Measurements from ENCODE around the gene OASL. TPM values are rescaled to one million over a fixed set of nuclear protein-coding genes. Genes with fewer than 3 reads are reported as not detected.

OASL gene
- total and polyA plus RNA-seq, 2 of the 4 experiments (the other 2 are of a cell fraction): under 0.01 to 0.05 TPM

DNA sequence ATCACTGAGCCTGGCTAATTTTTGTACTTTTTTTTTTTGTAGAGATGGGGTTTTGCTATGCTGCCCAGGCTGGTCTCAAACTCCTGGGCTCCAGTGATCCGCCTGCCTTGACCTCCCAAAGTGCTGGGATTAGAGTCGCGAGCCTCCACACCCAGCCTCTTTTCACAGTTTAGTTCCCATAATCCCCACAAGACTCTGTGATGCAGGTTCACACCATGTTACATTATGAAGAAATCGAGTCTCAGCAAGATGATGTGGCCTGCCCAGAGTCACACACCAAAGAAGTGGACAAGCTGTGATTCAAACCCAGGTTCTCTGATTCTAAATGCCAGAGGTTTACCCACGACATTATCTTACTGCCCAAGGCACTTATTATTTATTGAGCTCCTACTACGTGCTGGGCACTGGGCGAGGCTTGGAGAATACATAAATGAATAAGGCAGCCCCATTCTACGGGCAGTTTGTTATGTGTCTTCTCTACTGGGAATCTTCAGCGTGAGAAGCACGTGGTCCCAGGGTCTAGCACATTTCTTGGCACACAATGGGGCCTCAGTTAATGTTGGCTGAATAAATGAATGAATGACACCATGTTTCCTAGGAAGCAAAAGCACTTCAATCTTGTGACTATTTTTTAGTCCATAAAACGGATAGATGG, 23.5 kb upstream of the OASL start:
- DNase-seq (no peak), ATAC-seq (ENCODE audit: low read depth) (no peak)
- Histone ChIP-seq H3K27ac (ENCODE audit: insufficient read depth, low read length) (no peak overlapping the region), H3K4me2 (ENCODE audit: low read depth, low read length) (no peak overlapping the region), H4K20me1 (ENCODE audit: insufficient read depth, low read length) (no peaks in the 10 kb centered on the region), H3K9ac (ENCODE audit: low read depth, low read length) (no peak overlapping the region), H2BK120ac (ENCODE audit: low read depth, low read length) (no peak overlapping the region), H2BK15ac (ENCODE audit: low read depth, low read length) (no peak overlapping the region), H4K91ac (ENCODE audit: insufficient read depth, low read depth, low read length) (no peak overlapping the region), H3K4ac (ENCODE audit: low read depth, low read length) (no peak overlapping the region), H2BK20ac (ENCODE audit: low read depth, low read length) (no peak overlapping the region), H3K4me3 (ENCODE audit: insufficient read depth, low read depth, low read length) (no peak overlapping the region), H4K5ac (ENCODE audit: low read depth, low read length) (no peak overlapping the region), H3K9me3 (ENCODE audit: control insufficient read depth, insufficient read depth, low read length) (no peaks in the 10 kb centered on the region), H3K79me1 (ENCODE audit: low read depth in 1 of 2, low read length in 2 of 2) (no peaks in the 10 kb centered on the region), H3K14ac (replicated peaks; ENCODE audit: low read depth, low read length) (no peak overlapping the region), H2BK5ac (ENCODE audit: low read depth, low read length, poor library complexity, severe bottlenecking) (no peak overlapping the region), H3K36me3 (ENCODE audit: control insufficient read depth, insufficient read depth, low read length) (no peaks in the 10 kb centered on the region), H2AFZ (replicated peaks; ENCODE audit: low read length, poor library complexity) (no peak overlapping the region), H3K23ac (ENCODE audit: low read depth, low read length) (no peak overlapping the region), H3K9me1 (ENCODE audit: insufficient read depth, low read length) (no peaks in the 10 kb centered on the region), H3K18ac (ENCODE audit: low read depth, low read length) (no peak overlapping the region), H2AK9ac (replicated peaks; ENCODE audit: low read depth, low read length, poor library complexity) (no peak overlapping the region), H4K8ac (ENCODE audit: low read depth in 2 of 2, low read length in 2 of 2) (no peak overlapping the region), H3K4me1 (ENCODE audit: control insufficient read depth, insufficient read depth, low read length) (no peaks in the 10 kb centered on the region), H2AK5ac (ENCODE audit: low read depth, low read length) (no peak overlapping the region), H3K27me3 (ENCODE audit: control insufficient read depth, insufficient read depth, low read length) (peaks cover 12% of the 10 kb centered on the region), H3K56ac (ENCODE audit: extremely low read depth, insufficient read depth, low read length) (no peak overlapping the region)
- POLR2A ChIA-PET (ENCODE audit: unreplicated experiment): no interaction called here
- no TSS peak for BruUV-seq (replicated peaks)
- intact Hi-C loops (cut with micrococcal nuclease): loop anchor here (5.0 kb wide), 2 partner anchors 35 to 620 kb away; no protein-coding TSS in a partner anchor
- in situ Hi-C loops (cut with MboI; ENCODE audit: low sequenced_read_pairs): no loop called here
- CTCF ChIA-PET: interaction anchor here (0.6 kb wide), 1 partner anchor 208 kb away, joined by 6 read pairs; no protein-coding TSS in a partner anchor
- WGBS, 2 experiments (ENCODE audit: extremely low coverage in 2 of 2, insufficient read length in 1 of 2): 69% methylated on average over 4 of the region's 11 CpGs; no CpG with 5 or more reads in 1 of the 2 experiments
- TF ChIP-seq MXI1 (IDR thresholded peaks at IDR 0.05; ENCODE audit: borderline replicate concordance, low read depth, low read length) (no peak), CHD1 (IDR thresholded peaks at IDR 0.05; ENCODE audit: low read depth, low read length) (no peak), SMC3 (IDR thresholded peaks at IDR 0.05; ENCODE audit: low read depth, low read length) (no peak), FOS (IDR thresholded peaks at IDR 0.05; ENCODE audit: low read depth, low read length) (no peak), RAD21 (IDR thresholded peaks at IDR 0.05; ENCODE audit: low read length) (no peak), POLR2A (IDR thresholded peaks at IDR 0.05; ENCODE audit: low read depth, low read length) (no peak)
- TF ChIP-seq, protein P1, sequence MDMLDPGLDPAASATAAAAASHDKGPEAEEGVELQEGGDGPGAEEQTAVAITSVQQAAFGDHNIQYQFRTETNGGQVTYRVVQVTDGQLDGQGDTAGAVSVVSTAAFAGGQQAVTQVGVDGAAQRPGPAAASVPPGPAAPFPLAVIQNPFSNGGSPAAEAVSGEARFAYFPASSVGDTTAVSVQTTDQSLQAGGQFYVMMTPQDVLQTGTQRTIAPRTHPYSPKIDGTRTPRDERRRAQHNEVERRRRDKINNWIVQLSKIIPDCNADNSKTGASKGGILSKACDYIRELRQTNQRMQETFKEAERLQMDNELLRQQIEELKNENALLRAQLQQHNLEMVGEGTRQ (IDR thresholded peaks at IDR 0.05; ENCODE audit: low read depth, low read length): no peak
- dilution Hi-C loops (cut with HindIII; ENCODE audit: low sequenced_read_pairs, unreplicated experiment): no loop called here

All from IMR-90 (cell line).